Jurkat, Clone E6-1 (cell line): Measurements from ENCODE around the gene HTT-AS. TPM values are rescaled to one million over a fixed set of nuclear protein-coding genes. Genes with fewer than 3 reads are reported as not detected.

Source experiments
- DNase-seq: peaks from one replicate; pipeline ENCODE4 v3.0.0-alpha.2; 2011; ENCODE audit warnings: low read depth, low spot score
- H3K4me3 ChIP-seq: 2 replicates; pipeline ENCODE4 v1.5.1; 2011; ENCODE audit warnings: mild to moderate bottlenecking, low read length, control low read depth, moderate library complexity
- polyA plus RNA-seq: library from polyadenylated mRNA; unstranded; fragments of >200 nt; gene quantifications from one replicate; pipeline ENCODE4 v1.2.1, GENCODE V29; 2012; ENCODE audit warnings: missing spikeins; ENCODE audit not compliant: insufficient read length, insufficient read depth

Gene HTT-AS
- polyA plus RNA-seq: not detected

GRCh38 chr4:3074078-3074845 lies at the start of gene HTT-AS, which contains the start of gene HTT:
Gene HTT-AS, minus strand, starts transcription at chr4:3074538.
Gene HTT, plus strand, starts transcription at chr4:3074681. Its CDS starts 145 bp downstream, at chr4:3074826.
- peak within 1 kb of the TSS; percentile 90 for H3K4me3 ChIP-seq
- peak; percentile 90 for DNase-seq

- DNase-seq: no peak
- no peak overlapping the region for H3K4me3 ChIP-seq
Observed at GRCh38 chr4:3123181-3123671, 48.9 kb upstream of the HTT-AS start.

GRCh38 chr4:3122081-3122563 lies 47.8 kb upstream of the HTT-AS start:
- peak; percentile 16 for DNase-seq
- H3K4me3 ChIP-seq: no peak overlapping the region

- DNase-seq: no peak
- H3K4me3 ChIP-seq: no peak overlapping the region
Observed at GRCh38 chr4:3121596-3121995, 47.3 kb upstream of the HTT-AS start.

GRCh38 chr4:3121110-3121509 lies 46.8 kb upstream of the HTT-AS start:
- no peak for DNase-seq
- H3K4me3 ChIP-seq: no peak overlapping the region

- no peak for DNase-seq
- H3K4me3 ChIP-seq: no peak overlapping the region
Observed at GRCh38 chr4:3119464-3119863, 45.1 kb upstream of the HTT-AS start.

- no peak overlapping the region for H3K4me3 ChIP-seq
- no peak for DNase-seq
Observed at GRCh38 chr4:3118312-3118711, 44.0 kb upstream of the HTT-AS start.

GRCh38 chr4:3116955-3117354 lies 42.6 kb upstream of the HTT-AS start:
- no peak for DNase-seq
- H3K4me3 ChIP-seq: no peak overlapping the region

GRCh38 chr4:3115637-3116270 lies 41.4 kb upstream of the HTT-AS start:
- DNase-seq: no peak

GRCh38 chr4:3114377-3114776 lies 40.0 kb upstream of the HTT-AS start:
- no peak overlapping the region for H3K4me3 ChIP-seq
- DNase-seq: no peak

More at GRCh38 chr4:3115637-3116270, 41.4 kb upstream of the HTT-AS start:
- no peak overlapping the region for H3K4me3 ChIP-seq

- no peak overlapping the region for H3K4me3 ChIP-seq
- DNase-seq: no peak
Observed at GRCh38 chr4:3112609-3113469, 38.5 kb upstream of the HTT-AS start.

- DNase-seq: no peak
- no peak overlapping the region for H3K4me3 ChIP-seq
Observed at GRCh38 chr4:3112201-3112600, 37.9 kb upstream of the HTT-AS start.

GRCh38 chr4:3111461-3111860 lies 37.1 kb upstream of the HTT-AS start:
- DNase-seq: no peak
- no peak overlapping the region for H3K4me3 ChIP-seq

- DNase-seq: no peak
- H3K4me3 ChIP-seq: no peak overlapping the region
Observed at GRCh38 chr4:3108211-3108610, 33.9 kb upstream of the HTT-AS start.

- no peak for DNase-seq
- H3K4me3 ChIP-seq: no peak overlapping the region
Observed at GRCh38 chr4:3107691-3108121, 33.4 kb upstream of the HTT-AS start.

- no peak overlapping the region for H3K4me3 ChIP-seq
- no peak for DNase-seq
Observed at GRCh38 chr4:3107271-3107670, 32.9 kb upstream of the HTT-AS start.

- DNase-seq: peak; percentile 57
- H3K4me3 ChIP-seq: no peak overlapping the region
Observed at GRCh38 chr4:3106339-3107186, 32.2 kb upstream of the HTT-AS start.

- DNase-seq: no peak
- H3K4me3 ChIP-seq: no peak overlapping the region
Observed at GRCh38 chr4:3098346-3098745, 24.0 kb upstream of the HTT-AS start.
